Nucleus accumbens (tissue), 56 donors: ENCODE measurements around the gene RUNDC3A.

Source experiments
- DNase-seq, 56 donors: peaks; one replicate each; lab custom pipeline; 2025; lab: John Stamatoyannopoulos, UW

Gene RUNDC3A

DNA sequence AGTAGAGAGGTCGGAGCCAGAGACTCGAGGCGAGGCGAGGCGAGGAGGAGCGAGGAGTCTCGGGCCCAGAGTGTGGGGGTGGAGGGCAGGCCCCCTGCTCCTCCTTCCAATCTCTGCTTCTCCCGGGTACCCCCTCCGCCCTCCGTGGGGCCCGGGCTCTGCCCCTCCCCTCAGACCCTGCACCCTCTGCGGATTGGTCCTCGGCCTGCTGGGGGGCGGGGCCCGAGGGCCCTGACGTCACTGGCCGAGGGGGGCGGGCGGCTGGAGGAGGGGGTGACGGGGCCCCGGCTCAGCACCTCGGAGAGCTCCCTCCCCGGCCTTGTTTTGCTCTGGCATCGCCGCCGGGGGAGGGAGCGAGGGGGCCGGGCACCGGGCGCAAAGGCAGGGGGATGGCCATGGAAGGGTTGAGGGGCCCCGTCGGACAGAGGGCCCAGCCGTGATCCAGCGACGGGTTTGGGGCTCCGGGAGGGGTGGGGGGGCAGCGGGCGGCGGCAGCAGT lies at the start of gene RUNDC3A:
RUNDC3A (plus strand) TSS at position 282 of the 499 bp plus-strand sequence. CDS start 232 bp downstream, outside the sequence.
- DNase-seq = peak; percentile 52 to 96 (median 92)

DNA sequence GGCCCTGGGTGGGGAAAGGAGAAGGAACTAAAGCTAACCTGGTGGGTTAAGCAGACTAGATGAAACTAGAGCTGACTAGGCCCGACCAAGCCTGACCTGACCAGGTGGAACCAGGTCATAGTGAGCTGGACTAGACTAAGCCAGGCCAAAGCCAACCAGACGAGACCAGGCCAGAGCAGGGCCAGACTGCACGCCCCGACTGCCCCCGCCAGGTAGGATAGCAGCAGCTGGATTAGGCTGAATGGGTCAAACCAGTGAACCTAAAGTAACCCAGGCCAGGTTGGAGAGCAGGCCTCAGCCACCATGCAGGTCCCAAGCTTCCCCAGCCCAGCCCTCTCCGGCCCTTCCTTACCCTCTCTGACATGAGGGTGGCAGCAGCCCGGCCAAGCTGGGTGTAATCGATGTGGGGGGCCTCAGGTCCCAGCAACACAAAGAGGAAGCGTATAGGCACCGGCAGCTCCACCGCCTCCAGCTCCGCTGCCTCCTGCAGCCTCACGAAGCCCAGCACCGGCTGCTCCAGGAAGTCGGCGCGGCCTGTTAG lies 49.5 kb upstream of the RUNDC3A start:
- DNase-seq = no peak

DNA sequence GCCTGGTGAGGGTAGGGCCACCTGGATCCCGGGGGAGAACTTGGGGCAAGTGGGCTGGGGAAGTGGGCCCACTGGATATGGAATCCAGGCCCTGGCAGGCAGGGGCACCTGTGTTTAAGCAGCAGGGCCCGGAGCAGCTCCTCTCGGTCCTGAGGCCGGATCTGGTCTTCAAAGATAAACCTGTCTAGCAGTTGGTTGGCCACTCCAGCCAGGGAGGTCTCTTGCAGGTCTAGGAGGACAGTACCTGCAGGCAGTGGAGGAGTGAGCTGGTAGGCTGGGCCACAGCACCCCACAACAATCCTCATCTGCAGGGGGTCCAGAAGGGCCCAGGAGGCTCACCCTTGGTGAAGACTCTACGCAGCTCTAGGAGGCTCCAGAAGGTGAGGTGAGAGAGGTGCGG lies 48.1 kb upstream of the RUNDC3A start:
- DNase-seq = no peak

DNA sequence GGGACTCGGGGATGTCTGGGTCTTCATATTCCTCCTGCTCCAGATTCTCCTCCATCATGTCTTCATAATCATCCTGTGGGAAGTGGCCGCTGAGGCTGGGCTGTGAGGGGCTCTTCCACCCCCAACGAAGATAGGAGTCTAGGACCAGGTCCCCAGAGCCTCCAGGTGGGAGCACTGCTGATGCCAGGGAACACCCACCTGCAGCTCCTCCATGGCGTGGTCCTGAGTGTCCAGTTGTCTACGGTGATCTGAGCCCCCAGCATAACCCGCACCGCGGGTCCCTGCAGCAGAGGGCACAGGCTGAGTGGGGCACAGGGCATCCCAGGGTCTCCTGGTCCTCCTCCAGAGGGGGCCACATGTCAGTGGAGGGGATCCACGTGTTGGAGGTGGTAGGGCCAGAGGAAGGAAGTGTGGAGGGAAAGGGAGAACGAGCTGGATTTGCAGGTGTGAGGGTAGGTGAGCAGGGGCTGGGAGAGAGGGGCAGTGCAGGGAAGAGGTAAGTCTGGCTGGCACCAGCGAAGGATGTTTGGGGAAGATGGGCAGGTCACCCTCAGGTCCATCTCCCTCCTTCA lies 45.7 kb upstream of the RUNDC3A start:
- no peak for DNase-seq

DNA sequence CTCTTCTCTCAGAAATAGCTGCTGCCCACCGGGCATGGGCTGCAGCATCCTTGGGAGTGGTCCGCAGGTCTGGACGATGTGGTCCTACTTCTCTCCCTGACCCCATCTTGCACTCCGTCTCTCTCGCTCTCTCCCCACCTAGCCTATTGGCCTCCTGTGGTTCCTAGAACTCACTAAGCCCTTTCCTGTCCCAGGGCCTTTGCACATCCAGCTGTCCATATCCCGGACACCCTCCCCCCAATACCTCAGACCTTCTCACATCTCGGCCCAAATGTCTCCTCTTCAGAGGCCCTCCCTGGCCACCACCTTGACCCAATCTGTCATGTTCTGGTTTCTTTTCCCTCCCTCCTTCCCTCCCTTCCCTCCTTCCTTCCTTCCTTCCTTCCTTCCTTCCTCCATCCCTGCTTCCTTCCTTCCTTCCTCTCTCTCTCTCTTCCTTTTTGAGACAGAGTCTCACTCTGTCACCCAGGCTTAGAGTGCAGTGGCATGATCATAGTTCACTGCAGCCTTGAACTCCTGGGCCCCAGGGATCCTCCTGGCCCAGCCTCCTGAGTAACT lies 45.0 kb upstream of the RUNDC3A start:
- DNase-seq = no peak

DNA sequence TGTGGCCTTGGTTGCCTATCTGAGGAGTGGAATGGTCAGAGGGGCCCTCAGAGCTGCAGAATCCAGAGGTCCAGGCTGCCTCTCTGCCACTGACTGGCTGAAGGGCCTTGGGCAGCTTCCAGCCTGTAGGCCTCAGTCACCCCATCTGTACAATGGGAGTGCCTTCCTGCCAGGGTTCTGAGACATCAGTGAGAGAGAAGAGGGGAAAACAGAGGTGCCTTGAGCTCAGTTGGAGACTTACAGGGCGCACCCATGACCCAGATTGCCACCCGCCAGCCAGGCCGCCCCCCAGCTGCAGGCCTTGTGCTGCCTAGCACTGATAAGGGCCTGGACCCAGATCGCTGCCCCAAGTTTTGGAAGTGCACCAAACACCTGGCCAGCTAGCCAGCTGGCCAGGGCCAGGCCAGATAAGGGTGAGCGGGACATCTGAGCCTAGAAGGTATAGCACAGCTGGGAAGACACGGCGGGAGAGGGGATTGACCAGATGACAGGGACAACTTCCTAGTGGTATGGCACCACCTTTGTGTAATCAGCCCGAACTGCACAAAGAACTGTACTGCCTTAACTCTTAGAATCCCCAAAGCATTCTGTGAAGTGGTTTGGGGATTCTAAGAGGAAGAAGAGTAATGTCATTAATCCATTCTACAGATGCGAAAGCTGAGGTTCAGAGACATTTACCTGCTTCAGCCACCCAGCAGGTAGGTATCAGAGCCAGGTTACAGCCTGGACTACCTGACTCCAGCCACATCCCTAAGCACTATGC lies 41.8 kb upstream of the RUNDC3A start:
- DNase-seq = no peak

DNA sequence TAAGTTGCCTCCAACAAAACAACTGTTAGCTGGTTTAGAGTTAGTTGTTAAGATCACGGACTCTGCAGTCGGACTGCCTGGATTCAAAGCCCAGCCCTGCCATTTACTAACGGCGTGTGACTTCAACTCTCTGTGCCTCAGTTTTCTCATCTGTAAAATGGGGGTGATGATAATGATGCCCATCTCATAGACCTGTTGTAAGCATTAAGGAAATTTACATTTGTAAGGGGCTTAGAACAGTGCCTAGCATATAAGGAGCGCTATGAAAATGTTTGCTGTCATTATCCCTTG lies 41.3 kb upstream of the RUNDC3A start:
- no peak for DNase-seq

DNA sequence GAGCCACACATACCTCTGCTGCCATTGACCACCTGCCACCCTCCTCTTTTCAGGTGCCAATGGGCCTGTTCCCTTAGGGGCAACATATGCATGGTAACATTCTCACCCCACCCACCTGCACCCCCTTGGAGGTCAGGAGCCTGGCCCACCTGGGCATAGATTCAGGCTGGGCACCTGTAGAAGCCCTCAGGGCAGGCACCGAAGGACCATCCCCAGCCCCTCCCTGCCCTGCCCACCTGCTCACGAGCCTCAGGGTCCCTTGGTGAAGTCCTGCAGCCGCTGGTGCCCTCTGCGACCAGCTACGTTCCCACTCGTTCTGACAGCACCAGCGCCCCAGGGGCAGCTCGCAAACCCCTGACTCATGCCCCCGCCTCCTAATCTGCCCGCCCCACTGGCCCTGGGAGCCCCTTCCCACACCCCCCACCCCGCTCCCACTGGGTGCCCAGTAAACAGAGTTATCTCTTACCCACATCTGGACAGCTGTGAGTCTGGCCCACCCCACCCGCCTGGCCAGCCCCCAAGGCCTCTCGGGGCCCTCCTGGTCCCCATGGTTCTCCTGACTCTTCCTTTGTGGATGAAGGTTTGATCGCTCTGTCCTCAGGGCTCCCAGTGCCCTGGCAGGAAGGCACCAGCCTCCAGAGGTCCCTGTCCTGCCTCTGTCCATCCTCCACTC lies 40.4 kb upstream of the RUNDC3A start, which contains the start of gene SLC4A1:
SLC4A1 (minus strand) TSS at position 318 of the 673 bp plus-strand sequence. CDS start 5,269 bp downstream, outside the sequence.
- no peak for DNase-seq

DNA sequence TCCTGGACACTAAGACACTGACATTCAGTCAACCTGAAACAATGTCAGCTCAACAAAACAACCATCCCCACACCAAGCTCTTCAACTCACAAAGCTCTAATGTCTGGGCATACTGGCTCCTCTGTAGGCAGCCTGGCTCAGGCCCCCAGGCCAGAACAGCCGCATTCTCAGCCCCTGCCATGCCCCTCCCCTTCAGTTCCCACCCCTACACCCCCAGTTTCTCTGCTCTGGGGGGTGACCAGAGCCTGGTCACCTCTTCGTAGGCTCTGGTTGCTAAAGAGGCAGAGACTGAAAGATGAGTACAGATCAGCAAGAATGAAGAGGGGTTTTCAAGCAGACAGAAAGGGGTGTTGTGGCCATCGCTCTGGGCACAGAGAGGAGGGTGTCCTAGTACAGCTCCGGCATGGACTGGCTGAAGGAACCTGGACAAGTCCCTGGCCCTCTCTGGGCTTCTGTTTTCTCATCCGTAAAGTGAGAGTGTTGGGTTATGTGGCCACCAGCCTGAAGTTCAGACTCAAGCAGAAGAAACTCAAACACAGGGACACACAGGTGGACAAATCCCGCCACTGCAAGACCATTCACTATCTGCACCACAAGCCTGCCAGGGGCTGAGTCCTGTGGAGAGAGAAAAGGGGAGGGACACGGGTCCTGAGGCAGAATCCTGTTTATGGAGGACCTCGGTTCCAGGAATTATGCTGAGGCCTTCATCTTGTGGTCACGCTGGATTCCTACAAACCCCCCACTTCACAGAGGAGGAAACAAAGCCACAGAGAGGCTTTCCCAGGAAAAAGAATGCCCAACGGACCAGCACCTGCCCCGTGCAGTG lies 39.5 kb upstream of the RUNDC3A start:
- DNase-seq = no peak

DNA sequence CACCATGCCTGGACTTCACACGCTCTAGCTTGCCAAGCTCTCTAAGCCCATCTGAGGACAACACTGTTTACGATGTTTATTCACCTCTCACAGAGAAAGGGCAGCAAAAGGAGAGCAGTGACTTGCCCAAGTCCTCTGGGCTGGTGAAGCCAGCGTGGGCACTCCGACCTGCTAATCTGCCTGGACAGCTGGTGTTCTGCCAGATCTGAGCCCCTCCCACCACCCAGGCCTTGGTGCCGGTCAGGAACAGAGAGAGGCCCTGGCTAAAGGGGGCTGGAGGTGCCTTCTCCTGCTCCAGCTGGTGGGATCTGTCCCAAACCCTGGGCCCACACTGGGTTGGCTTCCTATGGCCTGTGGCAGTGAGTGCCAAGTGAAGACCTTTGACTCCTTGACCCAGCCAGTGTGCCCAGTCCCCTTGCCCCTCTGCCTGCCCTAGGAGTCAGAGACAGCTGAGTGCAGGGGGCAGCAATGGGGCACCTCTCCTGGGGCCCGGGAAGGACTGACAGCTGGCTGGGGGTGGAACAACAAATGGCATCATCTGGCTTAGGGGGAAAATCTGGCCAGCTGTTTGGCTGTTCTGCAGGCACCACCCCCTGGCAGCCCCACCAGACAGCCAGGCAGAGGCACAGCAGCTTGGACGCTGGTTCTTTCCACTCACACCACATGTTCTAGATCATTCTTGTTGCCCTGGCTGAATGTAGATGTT lies 38.7 kb upstream of the RUNDC3A start:
- DNase-seq = no peak

DNA sequence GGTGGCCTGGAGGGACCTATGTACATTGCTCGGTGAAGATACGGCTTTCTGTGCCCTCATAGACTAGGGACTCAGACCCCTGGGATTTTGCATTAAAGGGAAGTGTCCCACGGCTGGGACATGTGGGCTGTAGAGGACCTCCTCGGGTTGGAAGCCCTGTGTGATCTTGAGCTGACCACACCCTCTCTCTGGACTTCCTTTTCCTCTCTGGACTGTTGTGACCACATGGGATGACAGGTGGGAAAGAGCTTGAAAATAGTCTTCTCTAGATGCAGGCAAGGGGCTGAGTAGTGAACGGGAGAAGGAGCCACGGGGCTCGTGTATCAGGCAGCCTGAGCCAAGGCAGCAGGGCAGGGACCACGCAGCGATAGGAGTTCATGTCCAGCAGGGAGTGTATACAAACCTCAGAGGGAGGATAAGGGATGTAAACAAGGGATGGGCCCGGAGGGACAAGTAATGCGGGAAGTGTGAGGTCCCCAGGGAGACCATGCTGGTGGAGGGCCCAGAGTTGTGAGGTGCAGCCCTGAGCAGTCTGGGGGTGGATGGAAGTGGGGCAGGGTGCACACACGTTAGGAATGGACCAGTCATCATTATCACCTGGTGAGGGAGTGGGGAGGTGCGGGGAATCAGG lies 36.0 kb upstream of the RUNDC3A start:
- DNase-seq = no peak

DNA sequence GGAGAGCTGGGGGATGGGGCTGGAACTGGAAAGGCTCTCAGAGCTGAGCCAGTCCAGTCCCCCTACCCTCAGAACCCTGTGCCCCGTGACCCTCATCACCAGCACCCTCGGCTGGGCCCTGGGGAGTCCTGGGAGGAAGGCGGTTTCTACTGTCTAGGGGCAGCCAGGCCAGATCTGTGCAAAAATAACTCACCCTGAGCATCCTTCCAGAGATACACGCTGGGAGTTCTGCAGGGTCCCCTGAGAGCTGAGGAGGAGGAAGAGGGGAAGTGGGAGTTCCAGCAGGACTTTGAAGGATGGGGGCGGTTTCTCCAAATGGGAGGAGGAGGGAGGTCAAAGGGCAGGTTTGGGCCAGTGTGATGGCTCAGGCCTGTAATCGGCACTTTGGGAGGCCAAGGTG lies 35.4 kb upstream of the RUNDC3A start:
- no peak for DNase-seq

DNA sequence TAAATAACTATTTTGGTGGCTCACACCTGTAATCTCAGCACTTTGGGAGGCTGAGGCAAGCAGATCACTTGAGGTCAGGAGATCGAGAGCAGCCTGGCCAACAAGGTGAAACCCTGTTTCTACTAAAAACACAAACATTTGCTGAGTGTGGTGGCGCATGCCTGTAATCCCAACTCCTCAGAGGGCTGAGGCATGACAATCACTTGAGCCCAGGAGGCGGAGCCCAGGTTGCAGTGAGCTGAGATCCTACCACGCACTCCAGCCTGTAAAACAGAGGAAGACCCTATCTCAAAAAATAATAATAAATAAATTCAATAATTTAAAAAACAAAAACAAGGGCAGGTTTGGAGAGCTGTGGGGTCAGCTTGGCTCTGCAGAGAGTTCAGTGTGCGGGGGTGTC lies 34.8 kb upstream of the RUNDC3A start:
- DNase-seq = no peak

DNA sequence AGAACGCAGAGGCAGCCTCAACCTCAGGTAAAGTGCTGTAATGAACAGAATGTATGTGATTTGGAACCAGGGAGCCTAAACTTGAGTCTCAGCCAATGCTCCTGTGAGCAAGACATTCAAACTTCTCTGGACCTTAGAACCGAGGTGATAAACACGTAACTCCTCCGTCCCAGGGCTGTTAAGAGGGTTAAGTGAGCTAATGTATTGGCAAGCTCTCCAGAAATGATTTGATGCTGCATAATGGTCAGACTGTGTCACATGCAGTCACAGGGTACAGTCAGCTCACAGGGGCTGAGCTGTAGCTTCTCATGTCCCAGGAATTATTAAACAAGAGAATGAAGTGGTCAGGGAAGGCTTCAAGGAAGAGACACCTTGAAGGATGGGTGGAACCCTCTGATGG lies 30.4 kb upstream of the RUNDC3A start:
- DNase-seq = no peak

DNA sequence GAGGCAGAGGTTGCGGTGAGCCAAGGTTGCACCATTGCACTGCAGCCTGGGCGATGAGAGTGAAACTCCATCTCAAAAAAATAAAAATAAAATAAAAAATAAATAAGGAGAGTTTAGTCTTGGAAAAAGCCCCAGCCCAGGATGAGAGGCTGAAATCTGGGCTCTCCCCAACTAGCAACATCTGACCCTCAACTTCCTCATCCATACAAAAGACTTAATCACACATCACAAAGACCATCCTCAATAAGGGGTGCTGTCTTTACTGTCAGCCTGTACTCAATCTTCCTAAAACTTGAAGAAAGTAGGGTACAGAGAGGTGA lies 29.1 kb upstream of the RUNDC3A start:
- no peak for DNase-seq

DNA sequence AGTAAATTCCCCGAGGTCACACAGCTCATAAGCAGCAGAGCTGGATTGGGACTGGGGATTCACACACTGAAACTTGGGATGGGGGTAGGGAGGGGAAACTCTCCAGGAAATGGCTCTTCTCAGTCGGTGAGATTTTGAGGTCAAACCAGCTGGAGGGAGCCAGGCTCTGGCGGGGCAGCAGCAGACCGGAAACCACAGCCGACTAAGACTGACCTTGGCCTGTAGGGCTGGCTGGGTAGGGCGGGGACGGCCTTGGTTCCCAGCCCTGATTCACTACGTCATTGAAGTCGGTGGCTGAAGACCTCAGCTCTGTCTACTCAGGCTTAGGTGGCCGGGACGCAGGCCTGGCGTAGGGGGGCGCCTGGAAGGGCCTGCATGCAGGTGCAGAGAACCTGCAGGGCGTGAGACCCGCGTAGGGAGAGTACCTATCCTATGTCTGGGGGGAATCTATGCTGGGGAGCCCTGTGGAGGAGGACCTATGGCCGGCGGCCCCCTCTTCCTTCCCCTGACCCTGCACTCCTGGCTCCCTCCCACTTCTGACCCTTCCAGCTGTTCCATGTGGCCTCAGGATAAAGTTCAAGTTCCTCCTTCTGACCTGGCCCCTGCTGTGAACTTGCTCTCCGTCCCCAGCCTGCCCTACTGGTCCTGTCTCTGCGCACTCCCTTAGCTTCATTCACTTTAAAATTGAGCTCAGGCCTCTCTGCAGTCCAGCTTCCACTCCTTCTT lies 28.6 kb upstream of the RUNDC3A start:
- peak in 31 of 56 donors; percentile 1 to 54 (median 14) for DNase-seq

DNA sequence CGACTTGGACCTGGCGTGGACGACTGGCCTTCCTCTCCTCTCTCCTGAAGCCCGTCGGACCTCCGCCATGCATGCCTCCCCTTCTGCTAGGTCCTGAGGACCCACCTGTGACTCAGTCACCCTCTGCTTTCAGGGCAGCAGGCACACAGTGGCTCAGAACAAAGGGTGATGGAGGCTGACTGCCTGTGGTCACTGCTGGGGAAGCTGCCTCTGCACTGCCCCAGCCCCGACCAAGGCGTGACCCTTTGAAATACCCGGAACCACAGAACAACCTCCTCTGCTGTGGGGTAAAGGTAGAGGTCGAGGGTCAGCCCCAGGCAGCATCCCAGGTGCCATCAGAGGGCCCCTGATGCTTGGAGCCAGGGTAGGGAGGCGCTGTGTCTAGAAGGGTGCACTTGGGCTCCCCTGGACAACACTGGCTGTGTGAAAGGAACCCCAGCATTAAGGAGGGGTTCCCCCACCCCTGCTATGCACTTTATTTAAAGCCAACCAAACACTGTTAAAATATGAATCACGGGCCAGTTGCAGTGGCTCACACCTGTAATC lies 27.9 kb upstream of the RUNDC3A start:
- no peak for DNase-seq

DNA sequence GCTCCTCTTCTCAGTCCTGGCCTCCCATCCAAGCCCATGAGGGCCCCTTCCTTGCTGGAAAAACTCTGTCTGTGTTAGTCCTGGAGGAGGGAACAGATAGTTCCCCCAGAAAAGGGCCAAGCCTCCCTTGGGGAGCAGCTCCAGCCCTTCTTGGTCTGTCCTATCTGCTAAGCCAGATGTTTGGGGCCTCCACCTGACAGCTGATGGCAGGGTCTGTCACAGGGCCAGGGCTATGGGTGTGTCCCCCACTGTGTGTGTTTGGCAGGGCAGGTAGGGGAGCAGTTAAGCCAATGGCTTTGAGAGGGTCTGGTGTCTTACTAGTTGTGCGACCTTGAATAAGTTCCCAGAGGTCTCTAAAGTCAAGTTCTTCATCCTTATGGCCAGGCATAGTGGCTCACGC lies 26.8 kb upstream of the RUNDC3A start:
- DNase-seq = no peak
